NCI-H748 treated with DMSO at 0.1 percent for 48 hours (cell line): Measurements from ENCODE around the gene CMPK1.
"Not testable (repeated sequence)": the region's sequence is repeated elsewhere in the genome, so short reads cannot be mapped to it uniquely, and the experiment has no call there.

Experiments
- DNase-seq: peaks from one replicate; lab custom pipeline; 2025; lab: John Stamatoyannopoulos, UW

CMPK1 gene

GRCh38 chr1:47333578-47333921 is at the start of gene CMPK1:
CMPK1 (plus strand) TSS chr1:47333790; CDS start chr1:47333946, 156 bp downstream.
- DNase-seq: peak; percentile 85

- not testable (repeated sequence) for DNase-seq
Measured at GRCh38 chr1:47288116-47288515, 45.5 kb upstream of the CMPK1 start.

- not testable (repeated sequence) for DNase-seq
Measured at GRCh38 chr1:47294863-47295262, 38.7 kb upstream of the CMPK1 start.

- DNase-seq: no peak
Measured at GRCh38 chr1:47295579-47295978, 38.0 kb upstream of the CMPK1 start.

- DNase-seq: no peak
Measured at GRCh38 chr1:47298025-47298699, 35.4 kb upstream of the CMPK1 start.

- DNase-seq: no peak
Measured at GRCh38 chr1:47302472-47302871, 31.1 kb upstream of the CMPK1 start.

GRCh38 chr1:47309427-47309826 is 24.2 kb upstream of the CMPK1 start:
- DNase-seq: no peak

- peak; percentile 98 for DNase-seq
Measured at GRCh38 chr1:47313915-47314664, 19.5 kb upstream of the CMPK1 start, which contains the start of gene STIL. STIL (minus strand) TSS chr1:47314147; CDS start chr1:47310319, 3,828 bp downstream.

GRCh38 chr1:47317841-47318240 is 15.7 kb upstream of the CMPK1 start:
- DNase-seq: no peak

GRCh38 chr1:47319968-47320367 is 13.6 kb upstream of the CMPK1 start:
- DNase-seq: not testable (repeated sequence)

GRCh38 chr1:47323599-47324031 is 10.0 kb upstream of the CMPK1 start:
- no peak for DNase-seq

GRCh38 chr1:47324682-47325081 is 8.9 kb upstream of the CMPK1 start:
- DNase-seq: no peak

GRCh38 chr1:47325528-47325927 is 8.1 kb upstream of the CMPK1 start:
- DNase-seq: peak; percentile 16

- no peak for DNase-seq
Measured at GRCh38 chr1:47326271-47326670, 7.3 kb upstream of the CMPK1 start.

GRCh38 chr1:47328992-47329391 is 4.6 kb upstream of the CMPK1 start:
- DNase-seq: no peak

GRCh38 chr1:47330212-47330611 is 3.4 kb upstream of the CMPK1 start:
- no peak for DNase-seq

- DNase-seq: no peak
Measured at GRCh38 chr1:47331875-47332274, 1.7 kb upstream of the CMPK1 start.

GRCh38 chr1:47332779-47333577 is 612 bp upstream of the CMPK1 start:
- no peak for DNase-seq

GRCh38 chr1:47333922-47334764 is 553 bp downstream of the CMPK1 start:
- peak; percentile 72 for DNase-seq

- DNase-seq: no peak
Measured at GRCh38 chr1:47334765-47335435, 1.3 kb downstream of the CMPK1 start.

GRCh38 chr1:47337350-47337749 is 3.8 kb downstream of the CMPK1 start:
- DNase-seq: no peak
